Right kidney (tissue), 1 donor: Measurements from ENCODE around the gene ADCY4.

Source experiments
- DNase-seq: peaks from one replicate; pipeline ENCODE4 v3.0.0-alpha.2; 2016

Gene ADCY4

GRCh38 chr14:24274101-24274543, 60.7 kb downstream of the ADCY4 start:
- no peak for DNase-seq

- no peak for DNase-seq
Measured at GRCh38 chr14:24273422-24273998, 61.4 kb downstream of the ADCY4 start.

GRCh38 chr14:24272467-24272866, 62.4 kb downstream of the ADCY4 start:
- no peak for DNase-seq

- no peak for DNase-seq
Measured at GRCh38 chr14:24271834-24272263, 63.0 kb downstream of the ADCY4 start.

- DNase-seq = peak; percentile 96
Measured at GRCh38 chr14:24271134-24271833, 63.6 kb downstream of the ADCY4 start, which contains the start of gene RABGGTA. RABGGTA (minus strand) TSS chr14:24271597; CDS start chr14:24271115, 482 bp downstream.

- DNase-seq = no peak
Measured at GRCh38 chr14:24270537-24271133, 64.2 kb downstream of the ADCY4 start.

- no peak for DNase-seq
Measured at GRCh38 chr14:24269910-24270536, 64.8 kb downstream of the ADCY4 start.

GRCh38 chr14:24269368-24269767, 65.5 kb downstream of the ADCY4 start:
- no peak for DNase-seq
